ENCODE results near the gene KIFAP3.

DNA sequence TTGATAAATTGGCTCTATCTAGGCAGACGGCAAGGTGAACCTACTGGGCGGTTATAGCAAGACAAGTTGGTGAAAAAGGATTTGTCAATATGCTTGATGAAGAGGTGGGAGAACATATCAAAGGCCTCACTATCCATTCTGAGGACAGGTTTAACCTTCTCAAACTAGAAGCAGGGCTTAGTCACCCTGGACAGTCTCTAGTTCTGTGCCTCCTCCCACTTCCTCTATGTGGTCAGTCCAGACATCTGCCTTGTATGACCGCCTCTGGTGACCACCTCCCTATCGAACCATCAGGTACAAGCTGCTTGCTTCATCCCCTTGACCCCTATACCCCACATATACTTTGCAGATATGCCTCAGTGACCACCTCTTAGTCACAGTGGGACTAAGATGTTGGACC, 178.5 kb downstream of the KIFAP3 start:
- TF ChIP-seq, protein P1, sequence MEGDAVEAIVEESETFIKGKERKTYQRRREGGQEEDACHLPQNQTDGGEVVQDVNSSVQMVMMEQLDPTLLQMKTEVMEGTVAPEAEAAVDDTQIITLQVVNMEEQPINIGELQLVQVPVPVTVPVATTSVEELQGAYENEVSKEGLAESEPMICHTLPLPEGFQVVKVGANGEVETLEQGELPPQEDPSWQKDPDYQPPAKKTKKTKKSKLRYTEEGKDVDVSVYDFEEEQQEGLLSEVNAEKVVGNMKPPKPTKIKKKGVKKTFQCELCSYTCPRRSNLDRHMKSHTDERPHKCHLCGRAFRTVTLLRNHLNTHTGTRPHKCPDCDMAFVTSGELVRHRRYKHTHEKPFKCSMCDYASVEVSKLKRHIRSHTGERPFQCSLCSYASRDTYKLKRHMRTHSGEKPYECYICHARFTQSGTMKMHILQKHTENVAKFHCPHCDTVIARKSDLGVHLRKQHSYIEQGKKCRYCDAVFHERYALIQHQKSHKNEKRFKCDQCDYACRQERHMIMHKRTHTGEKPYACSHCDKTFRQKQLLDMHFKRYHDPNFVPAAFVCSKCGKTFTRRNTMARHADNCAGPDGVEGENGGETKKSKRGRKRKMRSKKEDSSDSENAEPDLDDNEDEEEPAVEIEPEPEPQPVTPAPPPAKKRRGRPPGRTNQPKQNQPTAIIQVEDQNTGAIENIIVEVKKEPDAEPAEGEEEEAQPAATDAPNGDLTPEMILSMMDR (IDR thresholded peaks at IDR 0.05): no peak
- no peak for TF ChIP-seq POLR2A (IDR thresholded peaks at IDR 0.05)
